H1 (cell line): ENCODE data around the gene ABCC4. TPM values are rescaled to one million over a fixed set of nuclear protein-coding genes. Genes with fewer than 3 reads are reported as not detected.

ENCODE experiments used
- BCL11A ChIP-seq, 2 experiments: IDR thresholded peaks; one replicate each; pipeline ENCODE4 v1.6.1; 2011; ENCODE audit warnings: low read depth in 2 of 2, low read length in 2 of 2, mild to moderate bottlenecking in 2 of 2
- BRCA1 ChIP-seq: IDR thresholded peaks from 2 replicates; pipeline ENCODE4 v1.6.1; 2012; ENCODE audit warnings: low read depth, low read length, improper control_type of control experiment
- EZH2 ChIP-seq: fragments of 200-600 bp; sonication (generic); IDR thresholded peaks from 2 replicates; pipeline ENCODE4 v1.7.1; 2012; ENCODE audit warnings: low read depth, mild to moderate bottlenecking, moderate library complexity, low read length, inconsistent platforms; ENCODE audit not compliant: severe bottlenecking
- TAF7 ChIP-seq: optimal IDR thresholded peaks from 2 replicates; pipeline ENCODE3; 2011; ENCODE audit warnings: low read depth, mild to moderate bottlenecking, inconsistent platforms, low read length, moderate library complexity, borderline replicate concordance
- TCF12 ChIP-seq: IDR thresholded peaks from 2 replicates; pipeline ENCODE4 v1.6.1; 2011; ENCODE audit warnings: low read depth, mild to moderate bottlenecking, low read length
- polyA plus RNA-seq, 7 experiments: library from polyadenylated mRNA; depleted of rRNA in 3 of 7; stranded (reverse) in 5 of 7; unstranded in 2 of 7; fragments of >200 nt in 5 of 7; fragments of 200-250 nt in 2 of 7; gene quantifications; 1 replicate in 5 of 7; 2 replicates in 1 of 7; 4 replicates in 1 of 7; pipeline versions ENCODE4 v1.2.1 to v1.2.3, GENCODE V29; 2011 to 2013; ENCODE audit warnings: missing spikeins in 2 of 7, mixed read lengths in 2 of 7
- total RNA-seq: library from RNA; stranded (reverse); fragmentation: NEBNext Ultra II Directional; extraction: Animal tissue kit (Norgen Biotek cat#: 25700); gene quantifications from 2 replicates; pipeline ENCODE4 v1.2.1, GENCODE V29; 2021

ABCC4 gene
- total and polyA plus RNA-seq, 2 of the 8 experiments (the other 6 are each of a cell fraction or from before 2014, with no cell fraction given), result 4.0 to 14.1 TPM

- TF ChIP-seq EZH2 (no peak), BRCA1 (no peak), BCL11A (IDR thresholded peaks at IDR 0.05; ENCODE audit: low read depth in 2 of 2, low read length in 2 of 2) (no peak), TAF7 (no peak), TCF12 (no peak)
Measured at GRCh38 chr13:95217920-95218830, 83.1 kb downstream of the ABCC4 start (continued).
